Lung (tissue), 12 donors: ENCODE measurements around the gene BNIPL. TPM values are rescaled to one million over a fixed set of nuclear protein-coding genes. Genes with fewer than 3 reads are reported as not detected.

Experiments used
- ATAC-seq: fragments of 200-7000 bp; cut with Tn5 transposase; one replicate; pipeline ENCODE4 v1.9.1; 2020; ENCODE audit warnings: moderate number of reproducible peaks; ENCODE audit not compliant: insufficient read depth, low FRiP score
- DNase-seq, 3 donors: peaks; one replicate each; pipeline ENCODE4 v3.0.0-alpha.2; 2013 to 2017
- H3K27ac ChIP-seq, 2 donors: one replicate each; pipeline ENCODE4 v1.5.1; 2013; ENCODE audit warnings: mild to moderate bottlenecking in 2 of 2, moderate library complexity in 2 of 2, control low read depth in 1 of 2, inconsistent platforms in 1 of 2, low read depth in 1 of 2, low read length in 1 of 2
- H3K27me3 ChIP-seq, 3 donors: one replicate each; pipeline ENCODE4 v1.5.1; 2013; ENCODE audit warnings: low read length in 2 of 3; ENCODE audit not compliant: control insufficient read depth in 3 of 3, insufficient read depth in 3 of 3
- H3K36me3 ChIP-seq, 4 donors: one replicate each; pipeline ENCODE4 v1.5.1; 2013; ENCODE audit warnings: low read length in 4 of 4, mild to moderate bottlenecking in 1 of 4, moderate library complexity in 1 of 4; ENCODE audit not compliant: control insufficient read depth in 4 of 4, insufficient read depth in 4 of 4
- H3K4me1 ChIP-seq, 5 donors: one replicate each; pipeline ENCODE4 v1.5.1; 2013; ENCODE audit warnings: low read length in 5 of 5, mild to moderate bottlenecking in 2 of 5, moderate library complexity in 1 of 5; ENCODE audit not compliant: control insufficient read depth in 5 of 5, insufficient read depth in 5 of 5
- H3K4me3 ChIP-seq: one replicate; pipeline ENCODE4 v1.5.1; 2013; ENCODE audit warnings: mild to moderate bottlenecking, control low read depth, moderate library complexity
- H3K9ac ChIP-seq, 2 donors: one replicate each; pipeline ENCODE4 v1.5.1; 2013; ENCODE audit warnings: low read length in 2 of 2, control low read depth in 1 of 2; ENCODE audit not compliant: insufficient read depth in 1 of 2
- H3K9me3 ChIP-seq, 4 donors: one replicate each; pipeline ENCODE4 v1.5.1; 2013; ENCODE audit warnings: low read length in 3 of 4, mild to moderate bottlenecking in 1 of 4, moderate library complexity in 1 of 4; ENCODE audit not compliant: control insufficient read depth in 4 of 4, insufficient read depth in 3 of 4
- WGBS, 2 donors: extraction: QIAGEN DNeasy Blood & Tissue Kit; methylation state at CpG; one replicate each; pipeline ENCODE4 v1.1.7; 2013; 5-methylcytosine and 5-hydroxymethylcytosine counted together
- polyA plus RNA-seq, 2 donors: library from polyadenylated mRNA; stranded (reverse); fragments of 200-250 nt; gene quantifications; one replicate each; pipeline ENCODE4 v1.2.1, GENCODE V29; 2013
- total RNA-seq, 2 donors: library from RNA; depleted of rRNA in 1 of 2; stranded (reverse); fragments of >200 nt in 1 of 2; gene quantifications; one replicate each; pipeline ENCODE4 v1.2.1, GENCODE V29; 2014 to 2021
- TF ChIP-seq, protein P1 (sequence below): IDR thresholded peaks from 2 replicates; pipeline ENCODE4 v1.5.1; 2012; ENCODE audit warnings: mild to moderate bottlenecking; ENCODE audit errors: control extremely low read depth, extremely low read depth
- donor health status: control.
- donor health status: control.
- donor health status: Bipolar disorder and iron deficiency.
- donor health status: healthy.
- donor health status: DM: yes; HTN: yes; CAD: no.

Gene BNIPL
- total and polyA plus RNA-seq, 4 donors, result 1.9 to 12.2 (median 5.7) TPM

DNA sequence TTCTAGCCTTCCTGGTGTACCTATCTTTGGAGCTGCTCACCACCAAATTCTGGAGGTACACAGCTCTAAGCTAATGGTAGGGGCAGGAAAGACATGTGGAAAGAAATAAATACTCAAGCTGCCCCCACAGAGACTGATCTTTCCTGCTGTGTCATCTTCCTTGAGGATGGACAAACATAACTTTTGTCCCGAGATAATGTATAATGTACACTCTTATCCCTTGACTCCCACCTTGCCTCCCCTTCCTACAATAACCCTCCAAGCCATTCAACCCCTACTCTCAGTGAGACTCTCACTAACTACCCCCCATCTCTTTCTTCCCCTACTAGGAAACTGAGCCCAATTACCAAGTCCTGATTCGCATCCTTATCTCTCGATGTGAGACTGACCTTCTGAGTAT, 42.1 kb upstream of the BNIPL start:
- Histone ChIP-seq H3K36me3 (peaks cover 3 to 24% (median 11%) of the 10 kb centered on the region in 4 donors), H3K4me1 (no peaks in the 10 kb centered on the region), H3K27me3 (no peaks in the 10 kb centered on the region), H3K9ac (no peak overlapping the region), H3K9me3 (no peaks in the 10 kb centered on the region), H3K27ac (no peak overlapping the region), H3K4me3 (no peak overlapping the region)
- no peak for ATAC-seq
- WGBS, 2 donors, result 83 to 86% methylated on average over 3 of the region's 3 CpGs
- no peak for DNase-seq
- TF ChIP-seq, protein P1, sequence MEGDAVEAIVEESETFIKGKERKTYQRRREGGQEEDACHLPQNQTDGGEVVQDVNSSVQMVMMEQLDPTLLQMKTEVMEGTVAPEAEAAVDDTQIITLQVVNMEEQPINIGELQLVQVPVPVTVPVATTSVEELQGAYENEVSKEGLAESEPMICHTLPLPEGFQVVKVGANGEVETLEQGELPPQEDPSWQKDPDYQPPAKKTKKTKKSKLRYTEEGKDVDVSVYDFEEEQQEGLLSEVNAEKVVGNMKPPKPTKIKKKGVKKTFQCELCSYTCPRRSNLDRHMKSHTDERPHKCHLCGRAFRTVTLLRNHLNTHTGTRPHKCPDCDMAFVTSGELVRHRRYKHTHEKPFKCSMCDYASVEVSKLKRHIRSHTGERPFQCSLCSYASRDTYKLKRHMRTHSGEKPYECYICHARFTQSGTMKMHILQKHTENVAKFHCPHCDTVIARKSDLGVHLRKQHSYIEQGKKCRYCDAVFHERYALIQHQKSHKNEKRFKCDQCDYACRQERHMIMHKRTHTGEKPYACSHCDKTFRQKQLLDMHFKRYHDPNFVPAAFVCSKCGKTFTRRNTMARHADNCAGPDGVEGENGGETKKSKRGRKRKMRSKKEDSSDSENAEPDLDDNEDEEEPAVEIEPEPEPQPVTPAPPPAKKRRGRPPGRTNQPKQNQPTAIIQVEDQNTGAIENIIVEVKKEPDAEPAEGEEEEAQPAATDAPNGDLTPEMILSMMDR, result no peak

- no peaks in the 10 kb centered on the region for H3K9me3 ChIP-seq
- TF ChIP-seq, protein P1, result no peak
- ATAC-seq, result no peak
- no peak overlapping the region for H3K9ac ChIP-seq
- 46 to 73% methylated on average over 4 of the region's 4 CpGs for WGBS, 2 donors
- no peaks in the 10 kb centered on the region for H3K4me1 ChIP-seq
- no peaks in the 10 kb centered on the region for H3K27me3 ChIP-seq
- peak overlapping the region; percentile 27 to 36 for H3K27ac ChIP-seq
- no peak for DNase-seq
- H3K4me3 ChIP-seq, result no peak overlapping the region
- peaks cover 6 to 27% (median 17%) of the 10 kb centered on the region in 4 donors for H3K36me3 ChIP-seq
Observed at GRCh38 chr1:150995460-150995859, 40.9 kb upstream of the BNIPL start.

DNA sequence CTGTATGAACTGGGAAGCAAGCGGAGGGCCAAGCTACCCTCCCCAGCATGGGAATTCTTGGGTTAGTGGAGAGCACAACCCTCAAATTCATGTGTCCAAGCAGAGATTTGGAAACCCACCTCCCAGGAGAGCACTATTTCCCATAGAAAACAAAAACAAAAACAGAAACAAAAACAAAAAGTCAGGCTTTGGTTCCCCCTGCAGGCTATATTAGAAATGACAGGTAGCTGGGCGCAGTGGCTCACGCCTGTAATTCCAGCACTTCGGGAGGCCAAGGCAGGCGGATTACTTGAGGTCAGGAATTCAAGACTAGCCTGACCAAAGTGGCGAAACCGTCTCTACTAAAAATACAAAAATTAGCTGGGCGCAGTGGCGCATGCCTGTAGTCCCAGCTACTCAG, 40.5 kb upstream of the BNIPL start:
- peak; percentile 51 to 61 (median 55) for DNase-seq

More for the DNA sequence above, 40.5 kb upstream of the BNIPL start:
- H3K4me1 ChIP-seq, result no peaks in the 10 kb centered on the region
- H3K36me3 ChIP-seq, result peaks cover 11 to 27% (median 18%) of the 10 kb centered on the region in 4 donors
- TF ChIP-seq, protein P1, result peak; percentile 56
- H3K9ac ChIP-seq, result no peak overlapping the region
- WGBS, 2 donors, result 31 to 52% methylated on average over 9 of the region's 9 CpGs
- ATAC-seq, result peak; percentile 77
- H3K4me3 ChIP-seq, result no peak overlapping the region
- peak overlapping the region; percentile 27 to 36 for H3K27ac ChIP-seq
- no peaks in the 10 kb centered on the region for H3K27me3 ChIP-seq
- no peaks in the 10 kb centered on the region for H3K9me3 ChIP-seq
